Smooth muscle cell (in vitro differentiated cells): ENCODE results near the gene GOLIM4. TPM values are rescaled to one million over a fixed set of nuclear protein-coding genes. Genes with fewer than 3 reads are reported as not detected.

Experiments
- DNase-seq: peaks from one replicate; lab custom pipeline; 2025; ENCODE audit not compliant: unreplicated experiment; lab: John Stamatoyannopoulos, UW
- H2AFZ ChIP-seq: fragments of 200-600 bp; sonication (generic); 2 replicates; pipeline ENCODE4 v1.6.0; 2016; ENCODE audit warnings: antibody characterized with exemption, low read depth, mild to moderate bottlenecking
- H3F3A ChIP-seq: fragments of 200-600 bp; sonication (generic); 2 replicates; pipeline ENCODE4 v1.6.0; 2017; ENCODE audit warnings: antibody characterized with exemption, low read depth
- H3K27ac ChIP-seq: fragments of 200-600 bp; sonication (generic); 2 replicates; pipeline ENCODE4 v1.5.1; 2016; ENCODE audit warnings: low read depth, mild to moderate bottlenecking
- H3K27me3 ChIP-seq: fragments of 200-600 bp; sonication (generic); 2 replicates; pipeline ENCODE4 v1.6.1; 2016; ENCODE audit warnings: low read depth, mild to moderate bottlenecking
- H3K36me3 ChIP-seq: fragments of 200-600 bp; sonication (generic); 2 replicates; pipeline ENCODE4 v1.5.1; 2016; ENCODE audit warnings: low read depth
- H3K4me1 ChIP-seq: fragments of 200-600 bp; sonication (generic); 2 replicates; pipeline ENCODE4 v1.5.1; 2016; ENCODE audit warnings: low read depth
- H3K4me2 ChIP-seq: fragments of 200-600 bp; sonication (generic); 2 replicates; pipeline ENCODE4 v1.6.0; 2016; ENCODE audit warnings: mild to moderate bottlenecking
- H3K4me3 ChIP-seq: fragments of 200-600 bp; sonication (generic); 2 replicates; pipeline ENCODE4 v1.5.1; 2016; ENCODE audit warnings: mild to moderate bottlenecking
- H3K79me2 ChIP-seq: fragments of 200-600 bp; sonication (generic); 2 replicates; pipeline ENCODE4 v1.6.0; 2016; ENCODE audit warnings: low read depth, mild to moderate bottlenecking
- H3K9ac ChIP-seq: fragments of 200-600 bp; sonication (generic); 2 replicates; pipeline ENCODE4 v1.6.0; 2016; ENCODE audit warnings: low read depth
- H3K9me3 ChIP-seq: fragments of 200-600 bp; sonication (generic); replicated peaks from 2 replicates; pipeline ENCODE4 v1.5.1; 2016; ENCODE audit warnings: low read depth
- H4K20me1 ChIP-seq: fragments of 200-600 bp; sonication (generic); 2 replicates; pipeline ENCODE4 v1.6.0; 2016; ENCODE audit warnings: low read depth
- CTCF ChIP-seq: fragments of 200-600 bp; sonication (generic); IDR thresholded peaks from 2 replicates; pipeline ENCODE4 v1.5.1; 2017; ENCODE audit warnings: borderline replicate concordance, mild to moderate bottlenecking, antibody characterized with exemption; ENCODE audit not compliant: insufficient read depth, poor library complexity, severe bottlenecking
- WGBS: methylation state at CpG from one replicate; pipeline ENCODE4 v1.1.7; 2016; ENCODE audit warnings: low lambda C conversion rate; 5-methylcytosine and 5-hydroxymethylcytosine counted together
- polyA plus RNA-seq: library from polyadenylated mRNA; unstranded; fragments of >200 nt; fragmentation: Nextera tagmentation; extraction: Ambion mirVana; gene quantifications from 2 replicates; pipeline ENCODE4 v1.2.1, GENCODE V29; 2016
- total RNA-seq: library from RNA; depleted of rRNA; stranded (reverse); fragments of >200 nt; gene quantifications from 2 replicates; pipeline ENCODE4 v1.2.3, GENCODE V29; 2014

The GOLIM4 gene
- total and polyA plus RNA-seq, 2 experiments from 2014 or later, result 44.5 to 59.9 TPM

- Histone ChIP-seq H3K36me3 (no peaks in the 10 kb centered on the region), H3K9me3 (no peaks in the 10 kb centered on the region), H3K27ac (peak overlapping the region; percentile 97), H2AFZ (no peak overlapping the region), H3K4me1 (peaks cover 35% of the 10 kb centered on the region), H4K20me1 (peaks cover 64% of the 10 kb centered on the region), H3K4me3 (peak overlapping the region; percentile 77), H3K4me2 (peak overlapping the region; percentile 94), H3K27me3 (no peaks in the 10 kb centered on the region), H3K9ac (peak overlapping the region; percentile 91), H3F3A (peaks cover 10% of the 10 kb centered on the region), H3K79me2 (peaks cover 65% of the 10 kb centered on the region)
- no peak for DNase-seq
- WGBS, result 51% methylated on average over 2 of the region's 2 CpGs
- no peak for TF ChIP-seq CTCF
Measured at GRCh38 chr3:168093229-168093628, 2.5 kb downstream of the GOLIM4 start.

DNA sequence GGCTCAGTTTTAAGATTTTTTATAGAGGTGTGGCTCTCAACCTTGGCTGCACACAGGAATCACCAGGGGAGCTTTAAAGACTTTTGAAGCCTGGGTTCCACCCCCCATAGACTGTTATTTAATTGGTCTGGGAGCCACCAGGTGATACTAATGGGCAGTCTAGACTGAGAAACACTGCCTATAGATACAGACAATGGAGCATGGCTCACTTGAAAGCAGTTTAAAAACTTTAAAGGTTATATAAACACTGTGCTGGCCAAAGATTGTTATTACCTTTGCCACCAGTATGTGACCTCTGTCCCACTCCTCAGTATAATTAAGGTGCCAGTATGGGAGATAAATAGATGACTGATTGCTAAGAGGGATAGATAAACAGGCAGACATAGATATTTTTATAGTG lies 3.8 kb downstream of the GOLIM4 start:
- no peaks in the 10 kb centered on the region for H3K36me3 ChIP-seq
- peaks cover 77% of the 10 kb centered on the region for H4K20me1 ChIP-seq
- H3K9ac ChIP-seq, result no peak overlapping the region
- peaks cover 10% of the 10 kb centered on the region for H3F3A ChIP-seq
- no peak for DNase-seq
- peaks cover 78% of the 10 kb centered on the region for H3K79me2 ChIP-seq
- peak overlapping the region; percentile 77 for H3K4me3 ChIP-seq
- H3K4me1 ChIP-seq, result peaks cover 35% of the 10 kb centered on the region
- H3K27ac ChIP-seq, result no peak overlapping the region
- no peaks in the 10 kb centered on the region for H3K27me3 ChIP-seq
- H2AFZ ChIP-seq, result no peak overlapping the region
- peak overlapping the region; percentile 94 for H3K4me2 ChIP-seq
- TF ChIP-seq CTCF, result no peak
- no peaks in the 10 kb centered on the region for H3K9me3 ChIP-seq

- Histone ChIP-seq H3K27me3 (no peaks in the 10 kb centered on the region), H3K79me2 (peaks cover 83% of the 10 kb centered on the region), H3K9me3 (no peaks in the 10 kb centered on the region), H3K4me2 (peak overlapping the region; percentile 94), H3K9ac (no peak overlapping the region), H2AFZ (no peak overlapping the region), H3K4me1 (peaks cover 30% of the 10 kb centered on the region), H4K20me1 (peaks cover 83% of the 10 kb centered on the region), H3K36me3 (no peaks in the 10 kb centered on the region), H3F3A (peaks cover 5% of the 10 kb centered on the region), H3K4me3 (peak overlapping the region; percentile 77), H3K27ac (no peak overlapping the region)
- no peak for TF ChIP-seq CTCF
- 42% methylated on average over 3 of the region's 3 CpGs for WGBS
- DNase-seq, result no peak
Measured at GRCh38 chr3:168091302-168091858, 4.3 kb downstream of the GOLIM4 start.
